Middle frontal gyrus (tissue), 1 donor: Measurements from ENCODE around the gene C1S.
A peak's percentile ranks its signal among the peaks of the same experiment; 100 is the strongest.

ENCODE experiments used
- DNase-seq: peaks from one replicate; pipeline ENCODE4 v3.0.0-alpha.2; 2015; ENCODE audit warnings: low spot score; ENCODE audit errors: extremely low spot score

Gene C1S

DNA sequence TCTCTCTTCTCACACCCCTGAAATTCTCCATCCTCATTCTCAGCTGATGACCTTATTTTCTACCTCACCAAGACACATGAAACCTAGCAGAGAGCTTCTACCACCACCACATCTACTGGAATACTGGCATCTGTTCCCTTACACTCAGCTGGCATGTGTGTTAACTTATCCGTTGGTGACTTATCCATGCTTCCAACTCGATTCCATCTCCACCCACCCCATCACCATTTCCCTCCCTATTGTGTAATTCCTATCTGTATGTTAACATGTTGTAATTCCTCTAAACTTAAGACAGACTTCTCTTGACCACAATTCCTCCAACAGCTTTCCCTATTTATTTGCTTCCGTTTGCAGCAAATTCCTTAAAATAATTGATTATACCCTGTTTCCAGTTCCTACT, 15.4 kb downstream of the C1S start:
- DNase-seq: no peak

DNA sequence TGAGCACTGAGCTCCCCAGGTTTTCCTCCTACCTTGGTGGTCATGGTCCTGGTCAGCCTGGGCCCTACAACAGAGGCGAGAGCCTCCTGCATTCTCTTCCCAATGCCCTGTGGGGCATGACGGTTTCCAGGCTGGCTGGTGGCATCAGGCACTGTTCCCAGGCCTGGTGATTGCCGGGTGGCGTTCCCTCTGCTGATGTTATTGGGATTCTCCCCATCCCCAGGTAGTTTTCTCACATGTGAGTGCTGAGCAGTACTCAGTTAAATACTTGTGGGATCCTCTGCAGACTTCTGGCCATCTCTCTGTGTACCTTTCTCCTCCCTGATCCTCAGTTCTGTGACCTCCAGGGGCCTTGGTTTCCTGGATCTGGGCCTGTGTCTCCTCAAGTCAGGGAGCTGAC, 16.0 kb downstream of the C1S start:
- no peak for DNase-seq

DNA sequence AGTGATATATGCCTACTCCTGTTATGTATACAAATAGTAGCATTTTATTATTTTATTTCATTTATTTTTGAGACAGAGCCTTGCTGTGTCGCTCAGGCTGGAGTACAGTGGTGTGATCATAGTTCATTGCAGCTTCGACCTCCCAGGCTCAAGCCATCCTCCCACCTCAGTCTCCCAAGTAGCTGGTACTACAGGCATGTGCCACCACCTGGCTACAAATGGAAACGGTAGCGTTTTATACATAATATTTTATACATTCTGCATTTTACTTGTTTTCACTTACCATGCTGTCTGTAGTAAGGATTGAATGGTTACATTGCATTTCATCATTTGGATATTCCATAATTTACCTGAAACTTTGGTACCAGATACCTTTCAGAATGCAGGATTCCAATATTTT, 17.6 kb downstream of the C1S start:
- DNase-seq: no peak

DNA sequence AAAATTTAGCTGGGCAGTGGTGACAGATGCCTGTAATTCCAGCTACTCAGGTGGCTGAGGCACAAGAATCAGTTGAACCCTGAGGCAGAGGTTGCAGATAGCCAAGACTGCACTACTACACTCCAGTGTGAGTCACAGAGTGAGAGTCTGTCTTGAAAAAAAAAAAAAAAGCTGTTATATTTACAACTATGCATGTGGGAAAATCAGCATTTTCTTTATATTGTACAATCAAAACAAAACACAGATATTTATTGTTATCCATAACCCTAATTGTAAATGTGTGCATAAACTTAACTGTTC, 19.3 kb downstream of the C1S start:
- DNase-seq: no peak

DNA sequence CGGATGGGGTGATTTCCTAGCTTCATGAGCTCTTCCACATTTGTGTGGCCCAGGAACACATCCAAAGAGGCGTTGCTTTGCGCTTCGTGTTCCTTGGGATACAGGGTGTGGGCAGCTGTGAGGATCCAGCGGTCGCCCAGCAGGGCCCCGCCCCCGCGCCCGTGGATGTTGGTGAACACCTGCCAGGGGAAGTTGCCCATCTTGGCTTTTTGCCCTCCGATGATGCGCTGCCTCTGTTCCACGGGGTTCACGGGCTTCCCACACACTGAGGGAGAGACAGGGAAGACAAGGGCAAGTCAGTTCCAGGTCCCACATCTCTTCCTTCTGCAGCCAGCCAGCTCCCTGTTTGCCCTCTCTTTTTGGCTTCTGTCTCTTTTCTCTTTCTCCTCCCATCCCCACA, 20.5 kb downstream of the C1S start:
- DNase-seq: no peak

DNA sequence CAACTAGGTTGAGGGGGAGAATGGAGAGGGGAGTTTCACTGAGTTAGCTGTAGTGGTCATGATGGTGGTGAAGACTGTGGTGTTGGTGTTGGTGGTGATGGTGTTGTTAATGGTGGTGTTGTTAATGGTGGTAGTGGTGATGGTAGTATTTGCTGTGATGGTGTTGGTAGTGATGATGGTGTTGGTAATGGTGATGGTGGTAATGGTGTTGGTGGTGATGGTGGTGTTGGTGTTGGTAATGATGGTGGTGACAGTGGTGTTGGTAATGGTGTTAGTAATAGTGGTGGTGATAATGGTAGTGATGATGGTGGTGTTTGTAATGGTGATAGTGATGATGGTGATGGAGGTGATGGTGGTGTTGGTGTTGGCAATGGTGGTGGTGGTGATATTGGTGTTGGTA, 22.6 kb downstream of the C1S start:
- no peak for DNase-seq

DNA sequence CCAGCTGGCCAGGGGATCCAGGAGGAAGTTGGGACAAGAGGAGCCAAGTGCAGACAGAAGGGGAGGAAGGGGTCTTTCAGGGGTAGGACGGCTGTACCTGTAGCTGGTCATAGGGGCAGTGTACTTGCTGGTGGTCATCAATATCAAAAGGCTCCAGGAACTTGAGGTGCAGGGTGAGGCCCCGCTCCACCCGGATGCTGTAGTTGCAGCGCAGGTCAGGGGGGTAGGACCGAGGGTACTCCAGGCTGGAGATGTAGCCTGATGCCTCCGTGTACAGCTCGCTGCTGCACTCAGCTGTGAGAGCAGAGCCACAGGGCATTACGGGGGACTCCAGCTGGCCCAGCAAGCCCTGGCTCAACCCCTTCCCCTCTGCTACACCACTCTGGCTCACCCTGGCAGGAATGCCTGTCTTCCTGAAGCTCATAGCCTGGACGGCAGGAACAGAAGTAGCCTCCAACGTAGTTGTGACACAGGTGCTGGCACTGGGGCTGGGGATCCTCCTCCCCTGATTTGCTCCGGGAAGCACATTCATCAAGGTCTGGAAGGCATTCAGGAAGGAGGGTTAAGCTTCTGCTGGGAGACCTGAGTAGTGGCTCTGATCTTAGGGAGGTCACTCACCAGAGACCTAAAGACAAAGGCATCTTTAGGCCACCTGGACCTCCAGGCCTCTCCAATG, 28.8 kb downstream of the C1S start:
- DNase-seq: no peak

DNA sequence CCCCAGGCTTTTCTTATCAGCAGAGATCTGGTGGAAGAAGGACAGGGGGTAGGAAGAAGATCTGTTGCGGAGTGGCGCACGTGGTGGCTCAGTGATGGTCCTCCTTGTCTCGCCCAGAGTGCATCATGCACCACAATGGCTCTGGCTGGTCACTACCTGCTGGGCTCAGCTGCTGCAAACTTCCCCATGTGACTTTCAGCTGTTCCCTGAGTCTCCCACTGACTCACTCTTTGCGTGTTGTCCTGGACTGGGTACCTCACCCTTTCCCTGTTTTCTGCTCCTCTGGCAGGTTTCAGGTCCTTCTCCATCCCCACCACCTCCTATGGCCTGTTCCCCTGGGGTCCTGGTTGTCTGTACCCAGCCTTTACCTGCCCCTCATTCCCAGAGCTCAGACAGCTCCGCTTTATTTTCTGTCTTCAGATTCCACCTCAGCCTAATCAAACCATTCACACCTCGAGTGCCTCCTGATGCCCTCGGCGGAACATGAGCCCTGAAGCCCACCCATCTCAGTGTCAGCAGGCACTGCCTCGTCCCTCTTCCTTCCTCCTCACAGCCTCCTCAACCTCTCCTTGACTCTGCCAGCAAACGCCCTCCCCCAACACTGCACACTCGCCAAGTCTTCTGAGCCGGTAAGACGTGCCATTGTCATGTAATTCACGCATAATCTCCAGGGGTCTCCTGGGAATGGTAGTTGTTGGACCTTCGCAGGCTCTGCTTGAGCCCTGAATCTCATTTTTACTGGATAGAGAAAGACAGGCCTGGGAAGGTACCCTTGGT, 29.9 kb downstream of the C1S start:
- DNase-seq: no peak

DNA sequence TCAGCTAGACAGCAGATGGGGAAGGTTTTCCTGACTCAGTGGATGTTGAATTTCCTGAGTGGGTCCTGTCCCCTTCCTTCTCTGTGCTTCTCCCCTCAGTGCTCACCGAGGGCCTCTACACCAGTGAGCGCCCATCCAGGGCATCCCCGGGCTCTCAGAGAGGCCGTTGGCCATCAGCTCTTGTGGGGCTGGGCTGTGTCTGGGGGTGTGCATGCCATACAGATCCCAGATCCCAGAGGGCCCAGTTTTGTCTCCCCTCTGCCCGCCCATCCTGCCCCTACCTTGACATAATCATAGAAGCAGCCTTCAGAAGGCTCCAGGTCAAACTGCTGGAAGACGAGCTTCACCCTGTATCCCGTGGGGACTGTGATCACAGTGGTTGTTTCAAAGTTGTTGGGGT, 30.7 kb downstream of the C1S start:
- no peak for DNase-seq

DNA sequence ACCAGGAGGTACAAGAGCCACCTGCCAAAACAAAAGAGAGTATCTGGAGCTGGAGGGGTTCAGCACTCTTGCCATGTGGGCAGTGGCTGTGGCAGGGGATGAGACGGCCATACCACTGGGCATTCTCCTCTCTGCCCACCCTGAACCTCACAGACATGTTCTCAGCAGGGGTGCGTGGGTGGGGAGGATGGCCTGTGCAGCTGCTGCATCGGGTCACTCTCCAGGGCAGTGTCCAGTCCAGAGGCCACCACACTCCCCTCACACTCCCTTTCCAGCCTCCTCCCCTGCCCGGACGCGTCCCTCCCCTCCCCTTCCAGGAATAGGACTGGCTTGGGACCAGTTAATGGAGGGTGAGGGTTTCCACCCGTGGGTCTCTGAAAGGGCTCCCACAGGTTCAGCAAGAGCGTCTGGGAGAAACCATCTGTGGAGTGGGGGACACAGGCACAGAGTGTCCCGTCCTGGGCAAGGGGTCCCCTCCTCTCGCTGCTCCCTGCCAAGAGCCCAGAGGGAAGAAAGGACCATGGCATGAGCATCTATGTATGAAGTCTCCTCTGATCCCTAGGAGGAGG, 31.2 kb downstream of the C1S start:
- no peak for DNase-seq

DNA sequence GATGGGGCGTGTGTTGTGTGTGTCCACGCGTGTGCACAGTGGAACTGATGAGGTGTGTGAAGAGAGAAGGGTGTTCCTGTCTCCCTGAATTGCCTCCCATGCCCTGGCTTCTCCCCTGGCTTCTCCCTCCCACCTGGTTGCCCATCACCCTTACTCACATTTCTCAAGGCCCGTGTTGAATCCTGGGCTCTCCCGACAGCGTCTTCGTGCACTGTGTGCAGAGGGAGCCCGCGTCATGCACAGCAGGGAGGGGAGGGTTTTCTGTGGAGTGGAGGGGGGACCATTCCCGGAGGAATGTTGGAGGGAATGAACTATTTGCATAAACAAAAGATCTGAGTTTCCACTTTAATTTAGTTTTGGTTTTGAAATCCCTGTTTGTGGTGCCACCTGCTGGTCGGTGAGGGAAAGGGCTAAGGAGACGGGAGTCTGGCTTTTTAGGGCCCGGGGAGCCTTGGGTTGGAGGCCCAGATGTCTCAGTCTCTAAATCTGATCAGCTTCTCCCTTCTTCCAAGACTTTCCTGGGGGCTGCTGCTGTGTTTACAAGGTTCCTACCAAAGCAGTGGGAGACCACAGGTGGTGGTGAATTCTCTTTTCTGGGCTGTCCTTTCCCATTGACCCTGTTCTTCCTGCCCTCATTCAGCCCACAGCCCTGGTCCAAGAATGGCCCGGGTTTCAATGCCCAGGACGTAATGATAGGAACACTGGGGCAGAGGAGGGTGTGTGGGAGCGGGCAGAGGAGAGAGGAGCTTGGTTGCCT, 31.9 kb downstream of the C1S start, which contains the start of gene C1R:
Gene C1R, minus strand, starts transcription at position 217 of the 757 bp plus-strand sequence. Its CDS starts 57 bp downstream, at position 160.
- peak; percentile 16 for DNase-seq

DNA sequence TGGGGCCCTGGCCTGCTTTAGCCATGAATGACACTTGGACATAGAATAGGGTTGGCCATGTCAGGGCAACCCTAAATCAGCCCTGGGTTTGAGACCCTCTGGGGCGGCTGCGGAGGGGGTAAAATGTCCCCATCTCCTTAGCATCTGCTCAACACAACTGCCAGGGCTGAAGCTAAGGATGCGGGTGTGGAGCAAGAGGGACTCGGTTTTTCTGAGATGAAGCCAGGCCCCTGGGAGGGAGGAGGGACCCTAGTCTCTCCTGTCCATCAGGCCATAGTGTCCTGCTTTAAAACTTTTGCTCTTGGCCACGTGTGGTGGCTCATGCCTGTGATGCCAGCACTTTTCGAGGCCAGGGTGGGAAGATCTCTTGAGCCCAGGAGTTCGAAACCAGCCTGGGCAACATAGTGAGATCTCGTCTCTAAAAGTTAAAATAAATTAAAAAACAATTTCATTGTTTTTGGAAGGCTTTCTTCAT, 32.5 kb downstream of the C1S start:
- DNase-seq: no peak

DNA sequence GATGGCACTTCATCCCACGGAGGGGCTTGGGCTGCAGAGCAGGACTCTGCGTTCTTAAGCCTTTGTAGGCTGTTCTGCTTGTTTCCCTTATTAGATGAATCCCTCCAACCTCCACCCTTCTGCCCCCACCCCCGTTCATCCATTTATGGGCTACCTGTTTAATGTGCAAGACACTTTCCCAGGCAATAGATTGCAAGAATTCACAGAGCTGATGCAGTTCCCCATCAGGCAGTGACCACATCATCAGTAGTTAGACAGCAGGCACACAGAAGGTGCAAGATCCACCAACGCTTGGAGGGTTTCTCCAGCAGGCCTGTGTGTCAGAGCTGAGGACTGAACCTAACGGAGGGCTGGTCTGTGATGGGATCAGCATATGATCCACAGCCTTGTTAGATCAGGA, 33.0 kb downstream of the C1S start:
- DNase-seq: no peak

DNA sequence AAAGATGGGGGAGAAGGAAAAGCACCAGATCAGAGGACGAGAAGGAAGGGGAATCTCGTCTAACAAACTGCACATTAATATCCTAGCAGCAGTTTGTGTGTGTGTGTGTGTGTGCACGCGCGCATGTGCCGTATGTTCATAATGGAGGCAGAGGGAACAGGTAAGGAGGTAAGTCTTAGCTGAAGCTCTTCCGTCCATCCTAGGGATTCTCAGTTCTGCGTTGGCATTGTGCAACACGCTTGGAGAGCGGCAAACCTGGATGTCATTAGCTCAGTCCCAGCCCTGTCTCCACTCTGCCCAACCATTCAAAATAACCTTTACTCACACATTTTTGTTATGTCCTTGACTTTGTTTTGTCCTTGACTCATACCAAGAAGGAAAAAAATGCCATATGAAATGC, 33.4 kb downstream of the C1S start:
- no peak for DNase-seq

DNA sequence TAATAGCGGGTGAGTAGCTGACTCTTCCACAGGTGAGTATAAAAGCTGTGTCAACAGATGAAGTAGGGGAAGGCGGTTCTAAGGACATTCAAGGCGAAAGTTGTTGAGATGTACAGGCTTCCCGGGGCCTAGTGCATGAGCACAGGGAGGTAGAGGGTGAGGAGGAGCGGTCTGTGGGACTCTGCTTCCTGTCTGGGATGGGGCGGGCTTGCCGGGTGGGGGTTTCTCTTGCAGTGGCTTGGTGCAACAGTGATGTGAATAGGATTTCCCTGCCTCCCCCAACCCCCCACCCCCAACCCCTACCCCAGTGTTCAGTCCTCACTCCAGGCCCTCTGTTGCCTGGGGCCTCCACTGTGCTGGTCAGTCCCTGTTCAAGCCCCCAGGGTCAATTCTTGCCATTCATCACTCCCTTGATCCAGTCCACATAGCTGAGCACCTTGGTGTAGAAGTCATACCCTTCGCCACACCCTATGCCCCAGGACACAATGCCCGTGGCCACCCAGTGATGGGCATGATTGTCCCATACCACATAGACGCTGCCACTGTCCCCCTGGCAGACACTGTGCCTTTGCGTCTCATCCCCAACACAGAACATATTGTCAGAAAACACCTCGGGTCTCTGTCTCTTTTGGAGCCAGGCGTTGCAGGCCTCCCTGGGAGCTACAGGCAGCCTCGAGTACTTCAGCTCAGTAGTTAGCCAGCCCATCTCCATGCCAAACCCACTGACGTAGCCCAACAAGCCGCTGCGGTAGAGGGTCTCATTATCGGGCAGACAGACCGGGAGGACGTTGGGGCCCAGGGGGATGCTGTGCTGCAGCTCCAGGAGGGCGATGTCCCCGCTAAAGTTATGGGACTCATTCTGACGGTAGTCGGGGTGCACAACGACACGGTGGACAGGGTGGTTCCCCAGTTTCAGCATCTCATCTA, 35.8 kb downstream of the C1S start:
- DNase-seq: no peak

DNA sequence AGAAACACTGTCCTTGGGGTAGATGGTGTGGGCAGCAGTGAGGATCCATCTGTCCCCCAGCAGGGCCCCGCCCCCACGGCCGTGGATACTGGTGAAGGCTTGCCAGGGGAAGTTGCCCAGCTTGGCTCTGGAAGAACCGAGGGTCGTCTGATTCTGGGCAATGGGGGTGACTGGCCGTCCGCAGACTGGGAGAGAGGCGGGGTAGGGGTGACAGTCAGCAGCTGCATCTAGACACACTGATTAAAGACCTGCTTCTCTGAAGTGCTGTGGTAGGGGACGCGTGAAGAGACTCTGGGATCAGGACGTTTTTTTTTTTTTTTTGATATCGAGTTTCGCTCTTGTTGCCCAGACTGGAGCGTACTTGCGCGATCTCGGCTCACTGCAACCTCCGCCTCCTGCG, 36.5 kb downstream of the C1S start:
- no peak for DNase-seq

DNA sequence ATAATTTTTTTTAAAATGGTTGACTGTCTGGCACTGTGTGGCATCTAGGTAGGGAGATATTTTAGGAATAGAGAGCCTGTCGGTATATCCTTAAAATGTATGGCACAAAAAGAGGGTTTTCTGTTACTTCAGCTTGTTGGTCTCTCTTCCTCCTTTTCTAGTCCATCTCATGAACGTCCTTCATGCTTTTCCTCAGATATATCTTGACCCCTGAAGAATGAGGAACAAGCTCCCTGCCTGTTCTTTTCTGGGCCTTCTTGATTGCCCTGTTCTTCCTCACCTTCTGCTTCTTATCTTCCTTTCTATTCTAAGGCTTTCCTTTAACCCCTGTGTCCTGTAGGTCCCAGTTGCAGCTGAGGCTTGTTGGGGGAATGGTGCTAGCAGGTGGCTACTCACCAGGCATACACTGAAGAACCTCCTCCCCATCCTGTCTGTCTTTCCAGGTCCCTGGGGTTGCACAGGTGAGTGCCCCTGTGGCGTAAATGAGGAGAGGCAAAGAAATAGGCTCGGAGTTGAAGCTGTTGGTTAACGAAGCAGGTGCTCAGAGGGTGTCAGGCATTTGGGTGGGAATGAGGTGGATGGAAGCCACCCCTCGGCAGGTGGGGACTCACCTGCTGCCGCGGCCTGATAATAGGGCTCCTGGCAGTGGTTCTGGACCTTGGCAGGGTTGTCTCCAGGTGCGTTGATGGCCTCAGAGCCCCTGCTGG, 38.9 kb downstream of the C1S start:
- DNase-seq: no peak

DNA sequence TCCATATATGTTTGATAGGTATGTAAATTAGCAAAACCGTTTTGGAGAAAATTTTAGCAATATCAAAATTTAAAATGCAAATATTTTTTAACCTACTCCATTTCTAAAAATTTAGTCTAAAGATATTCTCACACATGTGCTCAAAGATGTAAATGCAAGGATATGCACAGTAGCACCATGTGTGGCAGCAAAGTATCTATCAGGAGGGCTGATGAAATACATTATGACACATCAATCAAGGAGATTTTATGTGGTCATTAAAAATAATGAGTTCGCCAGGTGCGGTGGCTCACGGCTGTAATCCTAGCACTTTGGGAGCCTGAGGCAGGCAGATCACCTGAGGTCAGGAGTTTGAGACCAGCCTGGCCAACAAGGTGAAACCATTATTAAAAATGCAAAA, 39.7 kb downstream of the C1S start:
- no peak for DNase-seq

DNA sequence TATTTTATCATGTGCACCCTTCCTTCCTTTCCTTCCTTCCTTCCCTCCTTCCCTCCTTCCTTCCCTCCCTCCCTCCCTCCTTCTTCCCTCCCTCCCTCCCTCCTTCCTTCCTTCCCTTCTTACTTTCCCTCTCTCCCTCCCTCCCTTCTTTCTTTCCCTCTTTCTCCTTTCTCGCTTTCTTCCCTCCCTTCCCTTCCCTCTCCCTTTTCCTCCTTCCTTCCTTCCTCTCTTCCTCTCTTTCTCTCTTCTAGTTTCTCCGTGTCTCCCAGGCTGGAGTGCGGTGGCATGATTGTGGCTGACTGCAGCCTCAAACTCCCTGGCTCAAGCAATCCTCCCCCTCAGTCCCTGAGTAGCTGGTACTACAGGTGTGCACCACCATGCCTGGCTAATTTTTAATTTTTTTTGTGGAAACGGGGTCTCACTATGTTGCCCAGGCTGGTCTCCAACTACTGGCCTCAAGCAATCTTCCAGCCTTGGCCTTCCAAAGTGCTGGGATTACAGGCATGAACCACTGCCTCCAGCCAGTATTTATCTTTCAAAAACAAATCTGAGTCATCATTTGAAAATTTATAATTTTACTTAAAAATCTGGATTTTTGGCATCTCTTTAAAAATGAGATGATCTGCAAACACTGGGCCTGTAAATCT, 40.7 kb downstream of the C1S start:
- no peak for DNase-seq

DNA sequence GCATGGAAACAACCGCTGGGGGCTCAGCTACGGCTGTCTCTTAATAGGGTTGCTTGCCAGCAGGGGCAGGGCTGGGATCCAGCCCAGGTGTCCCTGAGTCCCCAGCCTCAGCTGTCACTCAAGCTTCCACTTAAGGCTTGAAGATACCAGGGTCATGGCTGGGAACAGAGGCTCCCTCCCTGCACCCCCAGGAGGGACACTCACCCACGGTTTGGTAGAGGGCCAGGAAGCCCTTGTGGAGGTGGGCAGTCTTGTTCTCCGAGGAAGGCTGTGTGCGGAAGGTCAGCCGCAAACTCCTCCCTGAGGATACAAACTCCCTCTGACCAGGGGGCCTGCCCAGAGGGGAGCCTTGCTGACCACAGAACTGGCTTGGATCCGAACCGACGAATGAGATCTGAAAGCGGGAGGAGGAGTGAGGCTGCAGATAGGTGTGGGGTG, 41.2 kb downstream of the C1S start:
- no peak for DNase-seq
